ENCODE results near the gene MYO16. TPM values are rescaled to one million over a fixed set of nuclear protein-coding genes. Genes with fewer than 3 reads are reported as not detected.

Gene MYO16
- total and polyA plus RNA-seq, 2 experiments from 2014 or later = 0.02 to 0.15 TPM

DNA sequence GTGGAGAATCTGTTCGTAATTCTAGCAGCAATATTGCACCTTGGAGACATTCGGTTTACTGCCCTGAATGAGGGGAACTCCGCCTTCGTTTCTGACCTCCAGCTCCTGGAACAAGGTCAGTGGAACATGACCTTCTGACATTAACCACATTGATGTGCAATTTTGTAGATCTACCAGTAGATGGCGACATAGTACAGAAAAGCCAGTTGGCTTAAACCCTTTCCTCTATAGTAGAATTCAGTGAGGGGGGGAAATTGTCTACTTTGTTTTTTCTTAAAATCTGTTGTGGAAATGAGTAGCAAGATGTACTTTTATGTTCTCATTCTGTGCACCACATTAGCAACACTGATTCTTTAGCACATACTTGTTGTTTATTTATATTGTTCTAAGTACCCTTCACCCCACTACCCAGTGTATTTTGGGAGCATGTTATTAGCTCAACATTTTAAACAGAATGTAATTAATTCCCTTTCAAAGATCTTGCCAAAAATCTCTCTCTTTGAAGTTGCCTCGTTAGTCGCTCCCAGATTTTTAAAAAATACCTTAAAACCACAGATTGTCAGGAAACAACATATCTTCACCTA, 332.2 kb downstream of the MYO16 start:
- H3K9me3 ChIP-seq (ENCODE audit: low read depth) = no peaks in the 10 kb centered on the region
- TF ChIP-seq CTCF (IDR thresholded peaks at IDR 0.05; ENCODE audit: low read depth, low read length) = peak; percentile 74
- H3K27me3 ChIP-seq = no peaks in the 10 kb centered on the region
- DNase-seq (ENCODE audit: low read depth in 1 of 2, low spot score in 1 of 2) = peak; percentile 70 to 71
- H3K4me3 ChIP-seq = no peak overlapping the region
- H3K36me3 ChIP-seq = no peaks in the 10 kb centered on the region
- H3K27ac ChIP-seq = no peak overlapping the region
- no peaks in the 10 kb centered on the region for H3K4me1 ChIP-seq (ENCODE audit: low read depth)

DNA sequence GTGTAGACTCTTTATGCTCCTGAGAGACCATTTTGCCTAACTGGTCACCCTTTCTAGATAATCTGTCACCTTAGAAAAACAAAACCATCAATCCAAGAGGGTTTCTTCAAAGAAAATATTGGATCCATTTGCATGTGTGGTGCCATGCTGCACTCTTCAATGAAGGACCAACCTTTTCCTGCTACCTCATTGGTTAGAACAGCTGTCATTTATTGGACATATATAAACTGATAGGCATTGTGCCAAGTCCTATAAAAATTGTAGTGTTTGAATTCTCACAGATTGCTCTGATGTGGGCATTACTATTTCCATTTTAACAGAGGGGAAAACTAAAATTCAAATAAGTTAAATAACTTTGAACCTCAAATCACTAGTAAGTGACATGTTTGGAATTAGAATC, 333.2 kb downstream of the MYO16 start:
- no peak overlapping the region for H3K27ac ChIP-seq
- peak in 1 of 2 donors; percentile 40 for DNase-seq (ENCODE audit: low read depth in 1 of 2, low spot score in 1 of 2)
- no peaks in the 10 kb centered on the region for H3K4me1 ChIP-seq (ENCODE audit: low read depth)
- no peaks in the 10 kb centered on the region for H3K9me3 ChIP-seq (ENCODE audit: low read depth)
- TF ChIP-seq CTCF (IDR thresholded peaks at IDR 0.05; ENCODE audit: low read depth, low read length) = no peak
- H3K27me3 ChIP-seq = no peaks in the 10 kb centered on the region
- no peak overlapping the region for H3K4me3 ChIP-seq
- H3K36me3 ChIP-seq = no peaks in the 10 kb centered on the region

DNA sequence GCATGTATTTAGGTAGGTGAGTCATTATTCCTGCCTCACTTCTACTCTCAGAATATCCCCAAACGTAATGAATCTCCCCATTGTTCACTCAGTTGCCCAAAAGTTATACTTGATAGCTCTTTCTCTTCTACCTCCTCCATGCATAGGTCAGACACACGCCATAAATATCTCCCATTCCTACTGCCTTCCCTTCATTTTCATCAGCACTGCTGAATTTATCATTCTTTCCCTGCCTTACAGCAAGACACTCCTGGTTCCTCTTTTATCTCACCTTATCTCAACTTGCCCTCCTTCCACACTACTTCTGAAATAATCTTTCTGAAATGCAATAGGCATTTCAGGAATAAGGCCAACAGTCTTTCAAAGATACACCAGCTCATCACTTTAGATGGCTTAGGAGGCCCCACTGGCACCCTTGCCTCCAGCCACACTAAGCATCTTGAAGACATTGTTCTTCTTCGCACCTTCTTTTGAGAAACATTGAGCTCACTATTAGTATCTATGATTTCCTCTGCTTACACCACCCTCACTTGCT, 333.9 kb downstream of the MYO16 start:
- H3K4me1 ChIP-seq (ENCODE audit: low read depth) = no peaks in the 10 kb centered on the region
- H3K9me3 ChIP-seq (ENCODE audit: low read depth) = no peaks in the 10 kb centered on the region
- H3K27me3 ChIP-seq = no peaks in the 10 kb centered on the region
- no peaks in the 10 kb centered on the region for H3K36me3 ChIP-seq
- no peak for TF ChIP-seq CTCF (IDR thresholded peaks at IDR 0.05; ENCODE audit: low read depth, low read length)
- no peak overlapping the region for H3K27ac ChIP-seq
- no peak overlapping the region for H3K4me3 ChIP-seq
- DNase-seq (ENCODE audit: low read depth in 1 of 2, low spot score in 1 of 2) = no peak

- DNase-seq (ENCODE audit: low read depth in 1 of 2, low spot score in 1 of 2) = peak in 1 of 2 donors; percentile 23
- H3K4me1 ChIP-seq (ENCODE audit: low read depth) = no peaks in the 10 kb centered on the region
- H3K9me3 ChIP-seq (ENCODE audit: low read depth) = no peaks in the 10 kb centered on the region
- H3K4me3 ChIP-seq = no peak overlapping the region
- no peak for TF ChIP-seq CTCF (IDR thresholded peaks at IDR 0.05; ENCODE audit: low read depth, low read length)
- H3K27me3 ChIP-seq = no peaks in the 10 kb centered on the region
- no peaks in the 10 kb centered on the region for H3K36me3 ChIP-seq
- no peak overlapping the region for H3K27ac ChIP-seq
Measured at GRCh38 chr13:108963846-108964600, 334.6 kb downstream of the MYO16 start.

DNA sequence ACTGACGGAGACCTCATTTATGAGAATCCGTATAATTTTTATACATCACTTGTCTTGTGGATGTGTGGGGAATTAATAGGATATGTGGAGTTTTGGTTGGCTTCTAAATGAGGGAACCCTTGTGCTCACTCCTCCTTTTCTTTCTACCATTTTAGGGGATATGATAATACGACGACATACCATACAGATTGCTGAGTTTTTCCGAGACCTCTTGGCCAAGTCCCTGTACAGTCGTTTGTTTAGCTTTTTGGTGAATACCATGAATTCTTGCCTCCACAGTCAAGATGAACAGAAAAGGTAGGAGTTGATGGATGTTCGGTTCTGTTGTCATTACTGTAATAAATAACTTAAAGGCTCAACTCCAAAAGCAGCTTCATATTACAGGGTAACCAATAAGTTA, 335.2 kb downstream of the MYO16 start:
- Histone ChIP-seq H3K4me3 (no peak overlapping the region), H3K36me3 (no peaks in the 10 kb centered on the region), H3K9me3 (ENCODE audit: low read depth) (no peaks in the 10 kb centered on the region), H3K4me1 (ENCODE audit: low read depth) (no peaks in the 10 kb centered on the region), H3K27me3 (no peaks in the 10 kb centered on the region), H3K27ac (no peak overlapping the region)
- no peak for DNase-seq (ENCODE audit: low read depth in 1 of 2, low spot score in 1 of 2)
- TF ChIP-seq CTCF (IDR thresholded peaks at IDR 0.05; ENCODE audit: low read depth, low read length) = no peak
